AG08396 (cell line): ENCODE results near the gene ICA1.
A peak's percentile ranks its signal among the peaks of the same experiment; 100 is the strongest.

Experiments
- DNase-seq: peaks from one replicate; pipeline ENCODE4 v3.0.0; 2012; ENCODE audit warnings: low spot score, mixed read lengths

ICA1 gene

GRCh38 chr7:8228068-8228467 is 33.9 kb downstream of the ICA1 start:
- no peak for DNase-seq

- DNase-seq = no peak
Measured at GRCh38 chr7:8227261-8227660, 34.7 kb downstream of the ICA1 start.

- DNase-seq = no peak
Measured at GRCh38 chr7:8226501-8226900, 35.5 kb downstream of the ICA1 start.

- no peak for DNase-seq
Measured at GRCh38 chr7:8221567-8221966, 40.4 kb downstream of the ICA1 start.

GRCh38 chr7:8221101-8221495 is 40.9 kb downstream of the ICA1 start:
- no peak for DNase-seq

- DNase-seq = no peak
Measured at GRCh38 chr7:8220376-8221100, 41.4 kb downstream of the ICA1 start.

- DNase-seq = peak; percentile 27
Measured at GRCh38 chr7:8217200-8218068, 44.5 kb downstream of the ICA1 start.

- no peak for DNase-seq
Measured at GRCh38 chr7:8216334-8216690, 45.7 kb downstream of the ICA1 start.

GRCh38 chr7:8215648-8216333 is 46.2 kb downstream of the ICA1 start:
- no peak for DNase-seq

- no peak for DNase-seq
Measured at GRCh38 chr7:8214244-8214824, 47.6 kb downstream of the ICA1 start.

GRCh38 chr7:8213381-8213780 is 48.6 kb downstream of the ICA1 start:
- no peak for DNase-seq

GRCh38 chr7:8212638-8213037 is 49.3 kb downstream of the ICA1 start:
- no peak for DNase-seq

- no peak for DNase-seq
Measured at GRCh38 chr7:8211725-8212096, 50.3 kb downstream of the ICA1 start.

GRCh38 chr7:8210845-8211724 is 50.9 kb downstream of the ICA1 start:
- no peak for DNase-seq

- no peak for DNase-seq
Measured at GRCh38 chr7:8209353-8209752, 52.6 kb downstream of the ICA1 start.

GRCh38 chr7:8208816-8209215 is 53.2 kb downstream of the ICA1 start:
- no peak for DNase-seq

- no peak for DNase-seq
Measured at GRCh38 chr7:8206956-8207355, 55.0 kb downstream of the ICA1 start.

GRCh38 chr7:8205537-8205936 is 56.4 kb downstream of the ICA1 start:
- DNase-seq = no peak

GRCh38 chr7:8205031-8205387 is 57.0 kb downstream of the ICA1 start:
- DNase-seq = no peak

- DNase-seq = no peak
Measured at GRCh38 chr7:8204339-8205030, 57.5 kb downstream of the ICA1 start.

GRCh38 chr7:8201846-8202441 is 60.0 kb downstream of the ICA1 start:
- DNase-seq = no peak
